Mammary epithelial cell (primary cell): ENCODE results near the gene ABCC3.

ENCODE experiments used
- EZH2 ChIP-seq: IDR thresholded peaks from 2 replicates; pipeline ENCODE4 v1.6.1; 2012; ENCODE audit warnings: low read length, inconsistent platforms, borderline replicate concordance
- TF ChIP-seq, protein P1 (sequence below), 2 donors: IDR thresholded peaks in 1 of 2; conservative IDR thresholded peaks in 1 of 2; 2 replicates each; pipeline ENCODE4 v1.5.1; 2011 to 2012; ENCODE audit warnings: inconsistent platforms in 2 of 2, low read length in 2 of 2, mild to moderate bottlenecking in 2 of 2, control low read depth in 1 of 2, low read depth in 1 of 2; ENCODE audit not compliant: insufficient read depth in 1 of 2; ENCODE audit errors: extremely low read depth in 1 of 2

DNA sequence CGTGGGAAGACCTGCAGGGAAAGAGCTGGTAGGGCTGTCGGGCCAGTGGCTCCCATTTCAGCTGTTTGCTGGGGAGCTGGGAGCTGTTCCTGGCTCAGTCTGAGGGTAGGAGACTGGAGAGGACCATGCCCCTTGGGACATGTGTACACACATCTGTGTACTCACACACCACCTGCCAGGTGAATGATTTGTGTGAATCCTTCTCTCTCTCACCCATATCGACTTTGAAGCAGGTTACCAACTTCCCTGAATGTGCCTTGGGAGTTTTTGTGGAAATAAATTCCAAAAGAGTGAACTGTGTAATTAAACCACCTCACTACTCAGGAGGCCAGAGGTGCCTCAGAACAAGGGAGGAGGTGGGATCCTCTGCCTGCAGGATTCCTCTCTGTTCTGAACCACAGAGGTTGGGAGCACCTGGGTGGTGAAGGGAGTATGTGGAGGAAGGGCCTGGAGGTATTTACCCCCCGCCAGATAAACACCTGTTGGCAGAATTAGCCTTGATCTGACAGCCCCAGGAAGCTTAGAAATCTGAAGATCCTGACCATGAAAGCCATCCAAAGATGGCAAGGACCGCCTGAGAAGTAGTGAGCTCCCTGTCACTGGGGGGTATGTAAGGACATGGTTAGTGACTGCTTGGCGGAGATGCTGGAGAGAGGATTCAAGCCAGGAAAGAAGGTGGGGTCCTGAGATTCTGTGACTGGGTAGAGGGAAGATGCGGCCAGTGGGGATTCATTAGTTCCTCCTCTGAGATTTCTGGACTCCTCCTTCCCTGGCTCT lies 3.3 kb downstream of the ABCC3 start:
- TF ChIP-seq, protein P1, sequence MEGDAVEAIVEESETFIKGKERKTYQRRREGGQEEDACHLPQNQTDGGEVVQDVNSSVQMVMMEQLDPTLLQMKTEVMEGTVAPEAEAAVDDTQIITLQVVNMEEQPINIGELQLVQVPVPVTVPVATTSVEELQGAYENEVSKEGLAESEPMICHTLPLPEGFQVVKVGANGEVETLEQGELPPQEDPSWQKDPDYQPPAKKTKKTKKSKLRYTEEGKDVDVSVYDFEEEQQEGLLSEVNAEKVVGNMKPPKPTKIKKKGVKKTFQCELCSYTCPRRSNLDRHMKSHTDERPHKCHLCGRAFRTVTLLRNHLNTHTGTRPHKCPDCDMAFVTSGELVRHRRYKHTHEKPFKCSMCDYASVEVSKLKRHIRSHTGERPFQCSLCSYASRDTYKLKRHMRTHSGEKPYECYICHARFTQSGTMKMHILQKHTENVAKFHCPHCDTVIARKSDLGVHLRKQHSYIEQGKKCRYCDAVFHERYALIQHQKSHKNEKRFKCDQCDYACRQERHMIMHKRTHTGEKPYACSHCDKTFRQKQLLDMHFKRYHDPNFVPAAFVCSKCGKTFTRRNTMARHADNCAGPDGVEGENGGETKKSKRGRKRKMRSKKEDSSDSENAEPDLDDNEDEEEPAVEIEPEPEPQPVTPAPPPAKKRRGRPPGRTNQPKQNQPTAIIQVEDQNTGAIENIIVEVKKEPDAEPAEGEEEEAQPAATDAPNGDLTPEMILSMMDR (conservative IDR thresholded peaks at IDR 0.05 in 1 of 2, IDR thresholded peaks at IDR 0.05 in 1 of 2; ENCODE audit: extremely low read depth in 1 of 2, insufficient read depth in 1 of 2, low read depth in 1 of 2, low read length in 2 of 2): no peak
- TF ChIP-seq EZH2: no peak
